ENCODE measurements around the gene AREL1.

GRCh38 chr14:74693191-74693590 lies 19.7 kb downstream of the AREL1 start:
- TF ChIP-seq, protein P1, sequence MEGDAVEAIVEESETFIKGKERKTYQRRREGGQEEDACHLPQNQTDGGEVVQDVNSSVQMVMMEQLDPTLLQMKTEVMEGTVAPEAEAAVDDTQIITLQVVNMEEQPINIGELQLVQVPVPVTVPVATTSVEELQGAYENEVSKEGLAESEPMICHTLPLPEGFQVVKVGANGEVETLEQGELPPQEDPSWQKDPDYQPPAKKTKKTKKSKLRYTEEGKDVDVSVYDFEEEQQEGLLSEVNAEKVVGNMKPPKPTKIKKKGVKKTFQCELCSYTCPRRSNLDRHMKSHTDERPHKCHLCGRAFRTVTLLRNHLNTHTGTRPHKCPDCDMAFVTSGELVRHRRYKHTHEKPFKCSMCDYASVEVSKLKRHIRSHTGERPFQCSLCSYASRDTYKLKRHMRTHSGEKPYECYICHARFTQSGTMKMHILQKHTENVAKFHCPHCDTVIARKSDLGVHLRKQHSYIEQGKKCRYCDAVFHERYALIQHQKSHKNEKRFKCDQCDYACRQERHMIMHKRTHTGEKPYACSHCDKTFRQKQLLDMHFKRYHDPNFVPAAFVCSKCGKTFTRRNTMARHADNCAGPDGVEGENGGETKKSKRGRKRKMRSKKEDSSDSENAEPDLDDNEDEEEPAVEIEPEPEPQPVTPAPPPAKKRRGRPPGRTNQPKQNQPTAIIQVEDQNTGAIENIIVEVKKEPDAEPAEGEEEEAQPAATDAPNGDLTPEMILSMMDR (conservative IDR thresholded peaks at IDR 0.05) = no peak
- TF ChIP-seq ZFX (IDR thresholded peaks at IDR 0.05) = no peak

Measured in C4-2B (cell line).